Heart left ventricle (tissue), 16 donors: ENCODE data around the gene ADCY1. TPM values are rescaled to one million over a fixed set of nuclear protein-coding genes. Genes with fewer than 3 reads are reported as not detected.

Experiments used
- ATAC-seq, 4 donors: fragments of 200-7000 bp; cut with Tn5 transposase; one replicate each; pipeline ENCODE4 v1.9.1; 2020 to 2022; ENCODE audit warnings: moderate library complexity in 4 of 4, mild to moderate bottlenecking in 3 of 4, moderate number of reproducible peaks in 1 of 4
- DNase-seq, 5 donors: peaks; one replicate each; pipeline ENCODE4 v3.0.0-alpha.2; 2020
- H3K27ac ChIP-seq, 12 donors: fragments of 200-600 bp; sonication (generic) in 4 of 12; one replicate each; pipeline versions ENCODE4 v1.5.0 to v1.8.0; 2016 to 2022; ENCODE audit warnings: mild to moderate bottlenecking in 2 of 12
- H3K27me3 ChIP-seq, 9 donors: fragments of 200-600 bp; sonication (generic) in 2 of 9; one replicate each; pipeline versions ENCODE4 v1.5.1 to v1.8.0; 2016 to 2022; ENCODE audit warnings: mild to moderate bottlenecking in 3 of 9
- H3K36me3 ChIP-seq, 9 donors: fragments of 200-600 bp; sonication (generic) in 2 of 9; one replicate each; pipeline versions ENCODE4 v1.5.0 to v1.8.0; 2018 to 2022; ENCODE audit warnings: mild to moderate bottlenecking in 2 of 9
- H3K4me1 ChIP-seq, 12 donors: fragments of 200-600 bp; sonication (generic) in 4 of 12; one replicate each; pipeline versions ENCODE4 v1.5.0 to v1.8.0; 2016 to 2022; ENCODE audit warnings: mild to moderate bottlenecking in 3 of 12
- H3K4me3 ChIP-seq, 12 donors: fragments of 200-600 bp; sonication (generic) in 4 of 12; one replicate each; pipeline versions ENCODE4 v1.5.0 to v1.8.0; 2017 to 2022; ENCODE audit warnings: mild to moderate bottlenecking in 9 of 12, moderate library complexity in 4 of 12
- H3K9me3 ChIP-seq, 12 donors: fragments of 200-600 bp; sonication (generic) in 4 of 12; one replicate each; pipeline versions ENCODE4 v1.5.0 to v1.8.0; 2016 to 2022; ENCODE audit warnings: mild to moderate bottlenecking in 1 of 12
- CTCF ChIP-seq, 12 donors: fragments of 200-600 bp; sonication (generic) in 4 of 12; IDR thresholded peaks; one replicate each; pipeline versions ENCODE4 v1.5.0 to v1.8.0; 2018 to 2022; ENCODE audit warnings: antibody characterized with exemption in 12 of 12, mild to moderate bottlenecking in 5 of 12
- POLR2A ChIP-seq, 2 donors: fragments of 450-650 bp; IDR thresholded peaks; one replicate each; pipeline ENCODE4 v1.6.1; 2017; ENCODE audit warnings: antibody characterized with exemption in 2 of 2, mild to moderate bottlenecking in 2 of 2, moderate library complexity in 2 of 2
- WGBS, 4 donors: extraction: QIAGEN DNeasy Blood & Tissue Kit in 2 of 4; methylation state at CpG; one replicate each; pipeline versions ENCODE4 v1.1.5 to v1.1.7; 2013 to 2018; 5-methylcytosine and 5-hydroxymethylcytosine counted together
- intact Hi-C, 10 donors: fragments of 100-400 bp; cut with DNase I; formaldehyde crosslinking; loops; one replicate each; pipeline versions ENCODE4 v1.11.1 to v1.14.2; 2022
- polyA plus RNA-seq, 2 donors: library from polyadenylated mRNA; stranded (reverse); fragments of 200-250 nt; gene quantifications; one replicate each; pipeline ENCODE4 v1.2.3, GENCODE V29; 2013
- total RNA-seq, 9 donors: library from RNA; depleted of rRNA in 2 of 9; stranded (reverse); fragments of >200 nt in 2 of 9; fragmentation: NEBNext Ultra II Directional in 3 of 9; extraction: Animal tissue kit (Norgen Biotek cat#: 25700) in 3 of 9; gene quantifications; one replicate each; pipeline versions ENCODE4 v1.1.0 to v1.2.4, GENCODE V29; 2016 to 2023
- donor health status: ischemic (EF 13 %, LVEDD 7.1; RV severe dilation, severe dysfunction).
- donor health status: healthy with polysubstance abuse.
- donor health status: DM: no; HTN: yes; CAD: no.
- donor health status: DM: no; HTN: no; CAD: no.
- donor health status: ischemic (EF 25% LVEDD 6.9; RV normal size, moderate dysfunction).
- donor health status: ischemic (EF 25% LVEDD 5.7; RV mildly dilated, moderate dysfunction).
- donor health status: healthy.
- donor health status: DM: yes; HTN: yes; CAD: no.
- donor health status: ischemic (EF 35%, LVEDD 5.7; RV mildly dilated, moderate dysfunction).
- donor health status: nonischemic (EF 11% LVEDD 7.7; RV severe dilation, severe dysfunction).
- donor health status: DM: yes; HTN: yes; CAD: no.
- donor health status: PGD.
- donor health status: ischemic (EF 29% LVEDD 5.4; RV normal size, mild dysfunction).
- donor health status: nonischemic (EF 23%, LVEDD 6.1; RV moderate dilation, normal function).

ADCY1 gene
- total and polyA plus RNA-seq, 11 donors: 0.73 to 10.8 (median 3.6) TPM

GRCh38 chr7:45574669-45575500, 717 bp downstream of the ADCY1 start:
- Histone ChIP-seq H3K27me3 (peaks cover 0 to 45% (median 19%) of the 10 kb centered on the region in 9 donors), H3K4me1 (peaks cover 0 to 21% (median 9%) of the 10 kb centered on the region in 12 donors), H3K4me3 (peak overlapping the region; percentile 49 to 84 (median 63)), H3K36me3 (no peaks in the 10 kb centered on the region), H3K27ac (no peak overlapping the region), H3K9me3 (no peaks in the 10 kb centered on the region)
- TF ChIP-seq CTCF (IDR thresholded peaks at IDR 0.05) (peak in 3 of 12 donors; percentile 9 to 23 (median 19)), POLR2A (IDR thresholded peaks at IDR 0.05) (no peak)
- intact Hi-C loops: no loop called here
- DNase-seq (no peak), ATAC-seq (peak in 3 of 4 donors; percentile 42 to 78 (median 57))
- 1 to 4% (median 1%) methylated on average over 27 to 72 of the region's 72 CpGs for WGBS, 4 donors

GRCh38 chr7:45575501-45576248, 1.5 kb downstream of the ADCY1 start:
- ATAC-seq (peak in 2 of 4 donors; percentile 9 to 19), DNase-seq (no peak)
- intact Hi-C loops: no loop called here
- TF ChIP-seq POLR2A (IDR thresholded peaks at IDR 0.05) (no peak), CTCF (IDR thresholded peaks at IDR 0.05) (no peak)
- H3K4me1 ChIP-seq: peaks cover 0 to 21% (median 9%) of the 10 kb centered on the region in 12 donors
- H3K27ac ChIP-seq: no peak overlapping the region
- peak overlapping the region; percentile 49 to 84 (median 63) for H3K4me3 ChIP-seq
- H3K36me3 ChIP-seq: no peaks in the 10 kb centered on the region
- 14 to 23% (median 15%) methylated on average over 29 to 36 of the region's 36 CpGs for WGBS, 4 donors
- peaks cover 0 to 45% (median 19%) of the 10 kb centered on the region in 9 donors for H3K27me3 ChIP-seq
- H3K9me3 ChIP-seq: no peaks in the 10 kb centered on the region

GRCh38 chr7:45576249-45576929, 2.2 kb downstream of the ADCY1 start:
- H3K4me3 ChIP-seq: peak overlapping the region in 9 of 12 donors; percentile 57 to 84 (median 64)

More at GRCh38 chr7:45576249-45576929, 2.2 kb downstream of the ADCY1 start:
- WGBS, 4 donors: 62 to 71% (median 71%) methylated on average over 12 of the region's 12 CpGs
- DNase-seq (no peak), ATAC-seq (peak in 1 of 4 donors; percentile 28)
- no peaks in the 10 kb centered on the region for H3K9me3 ChIP-seq
- intact Hi-C loops: no loop called here
- H3K36me3 ChIP-seq: no peaks in the 10 kb centered on the region
- H3K27ac ChIP-seq: no peak overlapping the region
- peaks cover 0 to 21% (median 9%) of the 10 kb centered on the region in 12 donors for H3K4me1 ChIP-seq
- peaks cover 0 to 45% (median 19%) of the 10 kb centered on the region in 9 donors for H3K27me3 ChIP-seq
- TF ChIP-seq POLR2A (IDR thresholded peaks at IDR 0.05): no peak
- TF ChIP-seq CTCF (IDR thresholded peaks at IDR 0.05): no peak
